Gastroesophageal sphincter (tissue), 4 donors: ENCODE measurements around the gene BACH1. TPM values are rescaled to one million over a fixed set of nuclear protein-coding genes. Genes with fewer than 3 reads are reported as not detected.

Experiments
- ATAC-seq: fragments of 150-250 bp; one replicate; pipeline ENCODE4 v1.9.1; 2016; ENCODE audit warnings: mild to moderate bottlenecking, moderate library complexity
- H3K27ac ChIP-seq, 4 donors: fragments of 200-600 bp; sonication (generic) in 3 of 4; 1 replicate in 3 of 4; 2 replicates in 1 of 4; pipeline ENCODE4 v1.5.1; 2016 to 2019
- H3K27me3 ChIP-seq: fragments of 200-600 bp; sonication (generic); one replicate; pipeline ENCODE4 v1.5.1; 2019
- H3K36me3 ChIP-seq, 2 donors: fragments of 200-600 bp; sonication (generic); one replicate each; pipeline ENCODE4 v1.5.1; 2019; ENCODE audit warnings: control low read depth in 1 of 2
- H3K4me1 ChIP-seq, 3 donors: fragments of 200-600 bp; sonication (generic); 1 replicate in 2 of 3; 2 replicates in 1 of 3; pipeline ENCODE4 v1.5.1; 2016 to 2019; ENCODE audit warnings: control low read depth in 2 of 3
- H3K4me3 ChIP-seq, 2 donors: fragments of 200-600 bp; sonication (generic); one replicate each; pipeline ENCODE4 v1.5.1; 2019; ENCODE audit warnings: mild to moderate bottlenecking in 1 of 2, moderate library complexity in 1 of 2
- H3K9me3 ChIP-seq, 3 donors: fragments of 200-600 bp; sonication (generic); one replicate each; pipeline ENCODE4 v1.5.1; 2017 to 2019; ENCODE audit warnings: control low read depth in 2 of 3
- CTCF ChIP-seq, 4 experiments: fragments of 200-600 bp in 2 of 4; fragments of 450-650 bp in 2 of 4; sonication (generic) in 1 of 4; IDR thresholded peaks; one replicate each; pipeline ENCODE4 v1.5.1; 2017 to 2019; ENCODE audit warnings: antibody characterized with exemption in 4 of 4, mild to moderate bottlenecking in 2 of 4, moderate library complexity in 2 of 4
- EP300 ChIP-seq: sonication (generic); formaldehyde crosslinking; IDR thresholded peaks from one replicate; pipeline ENCODE4 v1.6.1; 2017; ENCODE audit warnings: antibody characterized with exemption, mild to moderate bottlenecking
- POLR2A ChIP-seq, 2 donors: fragments of 450-650 bp; IDR thresholded peaks; one replicate each; pipeline ENCODE4 v1.6.1; 2017; ENCODE audit warnings: antibody characterized with exemption in 2 of 2, mild to moderate bottlenecking in 2 of 2, moderate library complexity in 1 of 2
- POLR2AphosphoS5 ChIP-seq: sonication (generic); formaldehyde crosslinking; IDR thresholded peaks from one replicate; pipeline ENCODE4 v1.6.1; 2017; ENCODE audit warnings: antibody characterized with exemption
- WGBS, 2 donors: methylation state at CpG; one replicate each; pipeline ENCODE4 v1.1.5; 2018; ENCODE audit warnings: low coverage in 1 of 2; 5-methylcytosine and 5-hydroxymethylcytosine counted together
- total RNA-seq, 4 donors: library from RNA; depleted of rRNA; stranded (reverse); fragments of >200 nt; gene quantifications; one replicate each; pipeline ENCODE4 v1.1.0, GENCODE V29; 2016

The BACH1 gene
- total RNA-seq, 4 donors from 2014 or later, result 43.6 to 60.9 (median 52.3) TPM

GRCh38 chr21:29308456-29308783 is 9.7 kb downstream of the BACH1 start:
- Histone ChIP-seq H3K36me3 (no peaks in the 10 kb centered on the region), H3K27me3 (no peaks in the 10 kb centered on the region), H3K4me3 (no peak overlapping the region), H3K4me1 (peaks cover 16 to 71% (median 23%) of the 10 kb centered on the region in 3 donors), H3K9me3 (no peaks in the 10 kb centered on the region), H3K27ac (no peak overlapping the region)
- 75 to 92% methylated on average over 2 of the region's 2 CpGs for WGBS, 2 donors
- no peak for ATAC-seq
- no peak for TF ChIP-seq POLR2A (IDR thresholded peaks at IDR 0.05)
- no peak for TF ChIP-seq EP300
- no peak for TF ChIP-seq CTCF (IDR thresholded peaks at IDR 0.05)
- no peak for TF ChIP-seq POLR2AphosphoS5

DNA sequence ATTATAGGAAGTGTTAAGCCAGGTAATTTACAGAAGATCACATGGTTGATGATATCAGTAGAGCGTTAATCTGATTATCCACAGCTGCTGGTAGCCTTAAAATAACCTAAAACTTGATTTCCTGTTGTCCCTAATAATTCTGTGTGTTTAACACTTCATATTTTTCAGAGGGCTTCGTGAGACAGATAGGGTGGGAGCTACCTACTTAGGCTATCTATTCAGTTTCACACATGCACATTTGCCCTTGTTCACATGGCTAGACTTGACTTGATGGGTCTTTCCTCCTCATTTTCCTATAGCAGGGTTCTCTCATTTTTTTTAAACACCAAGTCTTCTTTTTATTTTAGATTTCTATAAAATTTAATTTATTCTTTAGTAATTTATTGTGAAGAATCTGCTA is 11.0 kb downstream of the BACH1 start:
- H3K27ac ChIP-seq, result no peak overlapping the region
- WGBS, 2 donors, result 89 to 91% methylated on average over 2 of the region's 2 CpGs
- no peaks in the 10 kb centered on the region for H3K36me3 ChIP-seq
- peaks cover 19 to 71% (median 22%) of the 10 kb centered on the region in 3 donors for H3K4me1 ChIP-seq
- no peak for TF ChIP-seq CTCF (IDR thresholded peaks at IDR 0.05)
- no peak for TF ChIP-seq POLR2AphosphoS5
- no peak for TF ChIP-seq POLR2A (IDR thresholded peaks at IDR 0.05)
- TF ChIP-seq EP300, result no peak
- H3K9me3 ChIP-seq, result no peaks in the 10 kb centered on the region
- no peak overlapping the region for H3K4me3 ChIP-seq
- no peaks in the 10 kb centered on the region for H3K27me3 ChIP-seq
- no peak for ATAC-seq

DNA sequence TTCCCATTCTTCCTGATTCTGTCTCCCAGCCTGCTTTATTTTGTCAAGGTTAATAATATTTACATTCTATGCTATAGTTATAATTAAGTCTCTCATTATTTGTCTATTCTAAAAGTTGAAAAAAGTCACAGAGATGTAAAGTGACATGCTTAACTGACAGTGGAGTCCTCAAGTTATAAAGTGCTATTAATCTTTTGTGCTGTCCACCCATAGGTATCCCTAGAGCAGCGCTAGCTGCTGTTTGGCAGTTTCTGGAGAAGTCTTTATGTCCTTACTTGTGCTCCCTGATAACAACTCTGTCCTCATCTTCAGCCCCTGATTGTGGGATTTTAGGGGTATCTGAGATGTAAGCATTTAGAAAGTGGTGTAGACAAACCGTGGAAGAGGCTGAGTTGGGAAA is 13.1 kb downstream of the BACH1 start:
- 90 to 95% methylated on average over 2 of the region's 2 CpGs for WGBS, 2 donors
- peaks cover 10 to 64% (median 15%) of the 10 kb centered on the region in 3 donors for H3K4me1 ChIP-seq
- no peak for ATAC-seq
- H3K9me3 ChIP-seq, result no peaks in the 10 kb centered on the region
- no peaks in the 10 kb centered on the region for H3K27me3 ChIP-seq
- no peak overlapping the region for H3K27ac ChIP-seq
- TF ChIP-seq POLR2AphosphoS5, result no peak
- no peak for TF ChIP-seq EP300
- no peak for TF ChIP-seq POLR2A (IDR thresholded peaks at IDR 0.05)
- no peak for TF ChIP-seq CTCF (IDR thresholded peaks at IDR 0.05)
- no peak overlapping the region for H3K4me3 ChIP-seq
- no peaks in the 10 kb centered on the region for H3K36me3 ChIP-seq

- Histone ChIP-seq H3K4me3 (no peak overlapping the region), H3K36me3 (no peaks in the 10 kb centered on the region), H3K27me3 (no peaks in the 10 kb centered on the region), H3K4me1 (peaks cover 7 to 62% (median 9%) of the 10 kb centered on the region in 3 donors), H3K9me3 (no peaks in the 10 kb centered on the region), H3K27ac (no peak overlapping the region)
- no peak for ATAC-seq
- TF ChIP-seq EP300, result no peak
- TF ChIP-seq POLR2AphosphoS5, result no peak
- TF ChIP-seq POLR2A (IDR thresholded peaks at IDR 0.05), result no peak
- WGBS, 2 donors, result 76 to 85% methylated on average over 7 of the region's 7 CpGs
Observed at GRCh38 chr21:29312981-29313380, 14.3 kb downstream of the BACH1 start.

DNA sequence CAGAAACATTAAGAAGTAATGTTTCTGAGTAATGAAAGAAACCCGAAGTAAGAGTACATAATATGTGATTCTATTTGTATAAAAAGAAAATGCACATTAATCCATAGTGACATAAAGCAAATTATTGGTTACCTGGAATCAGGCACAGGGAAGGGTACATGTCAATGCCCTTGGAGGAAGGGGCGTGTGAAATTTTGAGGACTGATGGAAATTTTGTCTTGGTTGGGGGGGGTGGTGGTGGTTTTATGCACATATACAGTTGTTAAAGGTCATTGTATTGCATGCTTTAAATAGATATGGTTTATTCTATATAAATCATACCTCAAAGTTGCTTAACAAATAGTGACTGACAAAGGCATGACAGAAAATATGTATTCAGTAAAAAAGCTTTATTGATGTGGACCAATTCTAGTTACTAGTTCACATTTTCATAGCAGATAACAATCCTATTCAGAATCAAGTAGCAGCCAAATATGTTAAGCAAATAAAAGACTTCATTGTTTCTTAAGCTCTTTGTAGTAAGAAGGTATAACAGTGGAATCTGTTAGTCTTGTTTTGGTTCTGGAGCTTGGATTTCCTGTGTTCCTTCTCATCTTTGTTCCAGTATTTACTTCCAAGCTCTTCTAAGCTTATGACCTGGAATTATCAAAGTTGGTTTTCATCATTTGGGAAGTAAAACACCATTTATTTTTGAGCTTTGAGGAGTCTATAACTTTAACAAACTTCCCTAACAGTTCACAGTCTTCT is 15.1 kb downstream of the BACH1 start:
- H3K27ac ChIP-seq, result no peak overlapping the region
- no peaks in the 10 kb centered on the region for H3K9me3 ChIP-seq
- H3K4me3 ChIP-seq, result no peak overlapping the region
- no peak for ATAC-seq
- 91% methylated on average over 2 of the region's 2 CpGs for WGBS, 2 donors
- H3K4me1 ChIP-seq, result peaks cover 9 to 62% (median 10%) of the 10 kb centered on the region in 3 donors
- H3K27me3 ChIP-seq, result no peaks in the 10 kb centered on the region
- no peaks in the 10 kb centered on the region for H3K36me3 ChIP-seq
- TF ChIP-seq CTCF (IDR thresholded peaks at IDR 0.05) (no peak), POLR2A (IDR thresholded peaks at IDR 0.05) (no peak), POLR2AphosphoS5 (no peak), EP300 (no peak)
